Pancreas (tissue), 10 donors: ENCODE measurements around the gene GJA9. TPM values are rescaled to one million over a fixed set of nuclear protein-coding genes. Genes with fewer than 3 reads are reported as not detected.

Experiments used
- ATAC-seq, 4 donors: fragments of 200-7000 bp; cut with Tn5 transposase; one replicate each; pipeline versions ENCODE4 v1.8.0 to v1.9.1; 2020; ENCODE audit warnings: mild to moderate bottlenecking in 4 of 4, moderate library complexity in 4 of 4
- DNase-seq, 6 donors: peaks; one replicate each; pipeline ENCODE4 v3.0.0-alpha.2; 2020
- FAIRE-seq: peaks from 2 replicates; lab custom pipeline; 2012; peaks lifted over from hg19 to GRCh38; lab: Jason Lieb, UNC
- H3K27ac ChIP-seq, 4 donors: fragments of 200-600 bp; sonication (generic); 1 replicate in 3 of 4; 2 replicates in 1 of 4; pipeline versions ENCODE4 v1.5.0 to v1.8.0; 2020
- H3K27me3 ChIP-seq, 4 donors: fragments of 200-600 bp; one replicate each; pipeline ENCODE4 v1.8.0; 2021
- H3K36me3 ChIP-seq, 3 donors: fragments of 200-600 bp; sonication (generic) in 1 of 3; one replicate each; pipeline versions ENCODE4 v1.5.0 to v1.8.0; 2020 to 2021
- H3K4me1 ChIP-seq, 3 donors: fragments of 200-600 bp; one replicate each; pipeline ENCODE4 v1.8.0; 2021
- H3K4me3 ChIP-seq, 4 donors: fragments of 200-600 bp; sonication (generic) in 2 of 4; one replicate each; pipeline versions ENCODE4 v1.5.0 to v1.8.0; 2020 to 2021
- H3K9me3 ChIP-seq, 4 donors: fragments of 200-600 bp; one replicate each; pipeline ENCODE4 v1.8.0; 2021
- CTCF ChIP-seq, 4 donors: fragments of 200-600 bp; sonication (generic) in 3 of 4; IDR thresholded peaks; one replicate each; pipeline versions ENCODE4 v1.5.0 to v1.8.0; 2021; ENCODE audit warnings: antibody characterized with exemption in 4 of 4
- WGBS, 2 donors: extraction: QIAGEN DNeasy Blood & Tissue Kit; methylation state at CpG; one replicate each; pipeline ENCODE4 v1.1.7; 2013; 5-methylcytosine and 5-hydroxymethylcytosine counted together
- intact Hi-C, 3 donors: fragments of 100-400 bp; cut with DNase I; formaldehyde crosslinking; loops; one replicate each; pipeline versions ENCODE4 v1.11.1 to v1.14.2; 2022
- polyA plus RNA-seq, 2 donors: library from polyadenylated mRNA; stranded (reverse); fragments of 200-250 nt; gene quantifications; one replicate each; pipeline ENCODE4 v1.2.3, GENCODE V29; 2013
- total RNA-seq, 6 donors: library from RNA; stranded (reverse); fragmentation: NEBNext Ultra II Directional in 4 of 6; extraction: Animal tissue kit (Norgen Biotek cat#: 25700) in 4 of 6; gene quantifications; one replicate each; pipeline versions ENCODE4 v1.2.1 to v1.2.4, GENCODE V29; 2021 to 2023
- donor health status: healthy with polysubstance abuse.
- donor health status: DM: no; HTN: no; CAD: no; lungs with moderate emphysema.
- donor health status: DM: no; HTN: no; CAD: no.
- donor health status: control.
- donor health status: control.
- donor health status: Bipolar disorder and iron deficiency.
- donor health status: DM: yes; HTN: yes; CAD: no.
- donor health status: DM: no; HTN: no; CAD: no.
- donor health status: DM: no; HTN: no; CAD: no.
- donor health status: DM: yes; HTN: yes; CAD: no.

Gene GJA9
- total and polyA plus RNA-seq, 8 donors = not detected

GRCh38 chr1:38872401-38873026 lies 8.9 kb downstream of the GJA9 start:
- no peak for FAIRE-seq
- TF ChIP-seq CTCF (IDR thresholded peaks at IDR 0.05) = no peak
- Histone ChIP-seq H3K27ac (peak overlapping the region in 2 of 4 donors; percentile 40 to 42), H3K27me3 (no peaks in the 10 kb centered on the region), H3K4me1 (peaks cover 0 to 12% (median 4%) of the 10 kb centered on the region in 3 donors), H3K36me3 (no peaks in the 10 kb centered on the region), H3K4me3 (peak overlapping the region; percentile 60 to 89 (median 88)), H3K9me3 (no peaks in the 10 kb centered on the region)
- WGBS, 2 donors = 2 to 3% methylated on average over 24 to 25 of the region's 25 CpGs
- no peak for DNase-seq
- intact Hi-C loops = no loop called here
- peak; percentile 14 to 47 (median 34) for ATAC-seq

GRCh38 chr1:38870996-38871395 lies 10.4 kb downstream of the GJA9 start:
- no peak for ATAC-seq
- no peak for DNase-seq
- Histone ChIP-seq H3K4me3 (no peak overlapping the region), H3K4me1 (peaks cover 0 to 12% (median 4%) of the 10 kb centered on the region in 3 donors), H3K9me3 (no peaks in the 10 kb centered on the region), H3K27ac (no peak overlapping the region), H3K27me3 (no peaks in the 10 kb centered on the region), H3K36me3 (no peaks in the 10 kb centered on the region)
- 94 to 96% methylated on average over 8 of the region's 8 CpGs for WGBS, 2 donors
- no peak for FAIRE-seq
- TF ChIP-seq CTCF (IDR thresholded peaks at IDR 0.05) = no peak
- intact Hi-C loops = no loop called here

- Histone ChIP-seq H3K27ac (no peak overlapping the region), H3K4me1 (peaks cover 0 to 7% (median 0%) of the 10 kb centered on the region in 3 donors), H3K4me3 (no peak overlapping the region), H3K36me3 (no peaks in the 10 kb centered on the region), H3K27me3 (no peaks in the 10 kb centered on the region), H3K9me3 (no peaks in the 10 kb centered on the region)
- ATAC-seq (no peak), DNase-seq (no peak), FAIRE-seq (no peak)
- TF ChIP-seq CTCF (IDR thresholded peaks at IDR 0.05) = no peak
- 89 to 94% methylated on average over 8 of the region's 8 CpGs for WGBS, 2 donors
- intact Hi-C loops = no loop called here
These were observed 14.2 kb downstream of the GJA9 start for GRCh38 chr1:38867208-38867607.

GRCh38 chr1:38865112-38865715 lies 16.2 kb downstream of the GJA9 start:
- Histone ChIP-seq H3K4me3 (no peak overlapping the region), H3K36me3 (no peaks in the 10 kb centered on the region), H3K4me1 (no peaks in the 10 kb centered on the region), H3K9me3 (no peaks in the 10 kb centered on the region), H3K27ac (no peak overlapping the region), H3K27me3 (no peaks in the 10 kb centered on the region)
- intact Hi-C loops = no loop called here
- TF ChIP-seq CTCF (IDR thresholded peaks at IDR 0.05) = no peak
- ATAC-seq (no peak), FAIRE-seq (no peak), DNase-seq (no peak)
- 71 to 81% methylated on average over 4 of the region's 4 CpGs for WGBS, 2 donors

GRCh38 chr1:38860454-38860795 lies 21.0 kb downstream of the GJA9 start:
- H3K27ac ChIP-seq = peak overlapping the region in 3 of 4 donors; percentile 22 to 75 (median 65)
- DNase-seq = peak in 1 of 6 donors; percentile 23
- no peak for ATAC-seq
- peak overlapping the region; percentile 74 to 94 (median 90) for H3K4me3 ChIP-seq
- H3K9me3 ChIP-seq = no peaks in the 10 kb centered on the region
- WGBS, 2 donors = 0 to 4% methylated on average over 6 of the region's 6 CpGs
- no peak for FAIRE-seq
- H3K4me1 ChIP-seq = peaks cover 0 to 19% (median 8%) of the 10 kb centered on the region in 3 donors
- intact Hi-C loops = no loop called here
- no peaks in the 10 kb centered on the region for H3K36me3 ChIP-seq
- TF ChIP-seq CTCF (IDR thresholded peaks at IDR 0.05) = no peak
- H3K27me3 ChIP-seq = no peaks in the 10 kb centered on the region
